MM.1S (cell line): Measurements from ENCODE around the gene TROAP.

Source experiments
- CTCF ChIP-seq: fragments of 300-600 bp; sonication (generic); IDR thresholded peaks from 2 replicates; pipeline ENCODE4 v1.5.1; 2016; ENCODE audit warnings: antibody characterized with exemption, low read length, mixed read lengths
- EZH2 ChIP-seq: fragments of 300-600 bp; sonication (generic); optimal IDR thresholded peaks from 2 replicates; pipeline ENCODE3; 2017; ENCODE audit warnings: low read depth, mild to moderate bottlenecking, antibody characterized with exemption, low read length, mixed read lengths
- EZH2phosphoT487 ChIP-seq: fragments of 300-600 bp; sonication (generic); IDR thresholded peaks from 2 replicates; pipeline ENCODE4 v1.6.1; 2018; ENCODE audit warnings: antibody characterized with exemption, low read length

DNA sequence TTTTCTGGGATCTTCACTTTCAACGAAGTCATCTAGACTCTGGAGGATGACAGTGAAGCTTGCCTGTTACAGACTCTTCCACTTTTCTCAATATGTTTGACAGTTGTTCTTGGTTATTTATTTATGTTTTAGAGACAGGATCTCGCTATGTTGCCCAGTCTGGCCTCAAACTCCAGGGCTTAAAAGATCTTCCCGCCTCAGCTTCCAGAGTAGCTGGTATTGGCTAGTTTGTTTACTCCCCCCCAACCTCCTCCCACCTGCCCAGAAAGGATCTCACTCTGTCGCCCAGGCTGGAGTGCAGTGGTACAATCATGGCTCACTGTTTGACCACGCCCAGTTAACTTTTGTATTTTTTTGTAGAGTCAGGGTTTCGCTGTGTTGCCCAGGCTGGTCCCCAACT is 47.5 kb downstream of the TROAP start:
- TF ChIP-seq CTCF (no peak), EZH2 (no peak), EZH2phosphoT487 (no peak)
